ENCODE results near the gene ARID5A. TPM values are rescaled to one million over a fixed set of nuclear protein-coding genes. Genes with fewer than 3 reads are reported as not detected.
"Not testable (repeated sequence)": the region's sequence is repeated elsewhere in the genome, so short reads cannot be mapped to it uniquely, and the experiment has no call there.

ARID5A gene
- total RNA-seq, 1 experiment from 2014 or later: 3.3 TPM

DNA sequence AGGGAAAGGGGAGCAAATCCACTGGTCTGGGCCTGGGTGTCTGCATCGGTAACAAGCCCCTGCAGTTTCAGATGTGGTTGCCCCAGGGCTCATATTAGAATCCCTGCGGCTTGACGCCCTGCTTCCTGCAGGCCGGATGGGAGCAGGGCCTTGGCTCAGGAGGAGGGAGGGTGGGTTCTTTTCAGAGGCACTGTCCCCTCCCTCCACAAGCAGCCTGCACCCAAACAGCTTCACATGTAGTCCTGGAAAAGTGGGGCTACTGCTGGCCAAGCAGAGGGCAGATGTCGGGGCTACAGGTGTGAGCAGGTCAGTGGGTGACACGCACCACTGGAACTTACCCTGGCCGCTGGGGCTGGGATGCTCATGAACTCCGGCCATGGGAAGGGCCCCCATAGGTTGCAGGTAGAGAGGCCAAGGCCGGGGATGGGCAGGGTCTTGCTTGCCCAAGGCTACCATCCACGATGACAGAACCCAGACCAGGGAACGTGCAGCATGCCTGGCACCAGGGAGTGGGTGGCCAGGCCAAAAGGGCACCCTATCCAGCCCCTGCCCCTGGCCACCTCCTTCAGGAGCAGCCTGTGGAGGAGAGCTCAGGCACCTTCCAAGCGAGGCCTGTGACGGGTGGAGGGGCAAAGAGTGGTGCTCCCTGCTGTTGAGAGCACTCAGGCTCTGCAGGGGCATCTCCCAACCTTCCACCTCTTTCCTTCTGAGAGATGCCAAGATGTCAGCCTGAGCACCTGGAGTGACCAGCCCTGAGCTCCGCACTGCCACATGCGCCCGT, 16.8 kb downstream of the ARID5A start:
- no peaks in the 10 kb centered on the region for H3K36me3 ChIP-seq (ENCODE audit: control insufficient read depth, insufficient read depth, low read length)
- Mint-ChIP-seq H3K36me3 (ENCODE audit: insufficient read depth, unreplicated experiment) (peaks cover 14% of the 10 kb centered on the region), H3K27me3 (ENCODE audit: insufficient read depth, unreplicated experiment) (no peaks in the 10 kb centered on the region), H3K4me3 (ENCODE audit: unreplicated experiment) (no peak overlapping the region), H3K4me1 (ENCODE audit: low read depth, unreplicated experiment) (peaks cover 14% of the 10 kb centered on the region), H3K27ac (ENCODE audit: unreplicated experiment) (no peak overlapping the region), H3K9me3 (ENCODE audit: unreplicated experiment) (peaks cover 5% of the 10 kb centered on the region)
- BruUV-seq (replicated peaks): no TSS peak
- intact Hi-C loops (cut with micrococcal nuclease; ENCODE audit: unreplicated experiment): no loop called here
- ChIA-PET POLR2A (no interaction called here), CTCF (interaction anchor here (0.8 to 1.2 kb wide), 3 partner anchors 44 to 271 kb away, joined by 3 read pairs; no protein-coding TSS in a partner anchor)
- peaks cover 7% of the 10 kb centered on the region for H3K9me3 ChIP-seq
- H3K4me1 ChIP-seq: peaks cover 18% of the 10 kb centered on the region
- no peaks in the 10 kb centered on the region for H3K27me3 ChIP-seq (replicated peaks; ENCODE audit: control insufficient read depth, insufficient read depth, low read length)
- DNase-seq: peak in 1 of 2 experiments; percentile 33
- no peak overlapping the region for H3K4me3 ChIP-seq (ENCODE audit: low read depth, low read length)
- TF ChIP-seq, protein P1, sequence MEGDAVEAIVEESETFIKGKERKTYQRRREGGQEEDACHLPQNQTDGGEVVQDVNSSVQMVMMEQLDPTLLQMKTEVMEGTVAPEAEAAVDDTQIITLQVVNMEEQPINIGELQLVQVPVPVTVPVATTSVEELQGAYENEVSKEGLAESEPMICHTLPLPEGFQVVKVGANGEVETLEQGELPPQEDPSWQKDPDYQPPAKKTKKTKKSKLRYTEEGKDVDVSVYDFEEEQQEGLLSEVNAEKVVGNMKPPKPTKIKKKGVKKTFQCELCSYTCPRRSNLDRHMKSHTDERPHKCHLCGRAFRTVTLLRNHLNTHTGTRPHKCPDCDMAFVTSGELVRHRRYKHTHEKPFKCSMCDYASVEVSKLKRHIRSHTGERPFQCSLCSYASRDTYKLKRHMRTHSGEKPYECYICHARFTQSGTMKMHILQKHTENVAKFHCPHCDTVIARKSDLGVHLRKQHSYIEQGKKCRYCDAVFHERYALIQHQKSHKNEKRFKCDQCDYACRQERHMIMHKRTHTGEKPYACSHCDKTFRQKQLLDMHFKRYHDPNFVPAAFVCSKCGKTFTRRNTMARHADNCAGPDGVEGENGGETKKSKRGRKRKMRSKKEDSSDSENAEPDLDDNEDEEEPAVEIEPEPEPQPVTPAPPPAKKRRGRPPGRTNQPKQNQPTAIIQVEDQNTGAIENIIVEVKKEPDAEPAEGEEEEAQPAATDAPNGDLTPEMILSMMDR (IDR thresholded peaks at IDR 0.05; ENCODE audit: insufficient read depth in 1 of 2, low read depth in 1 of 2, low read length in 1 of 2, severe bottlenecking in 1 of 2, unreplicated experiment in 1 of 2): no peak

DNA sequence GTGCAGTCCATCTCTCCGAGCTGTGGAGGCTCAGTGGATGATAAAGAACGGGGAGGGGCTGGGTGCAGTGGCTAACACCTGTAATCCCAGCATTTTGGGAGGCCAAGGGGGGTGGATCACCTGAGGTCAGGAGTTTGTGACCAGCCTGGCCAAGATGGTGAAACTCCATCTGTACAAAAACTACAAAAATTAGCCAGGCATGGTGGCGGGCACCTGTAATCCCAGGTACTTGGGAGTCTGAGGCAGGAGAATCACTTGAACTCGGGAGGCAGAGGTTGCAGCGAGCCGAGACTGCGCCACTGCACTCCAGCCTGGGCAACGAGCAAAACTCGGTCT, 17.4 kb downstream of the ARID5A start:
- H3K4me3 ChIP-seq (ENCODE audit: low read depth, low read length); H3K36me3 ChIP-seq (ENCODE audit: control insufficient read depth, insufficient read depth, low read length); intact Hi-C loops (cut with micrococcal nuclease; ENCODE audit: unreplicated experiment); H3K27ac Mint-ChIP-seq (ENCODE audit: unreplicated experiment); H3K27me3 Mint-ChIP-seq (ENCODE audit: insufficient read depth, unreplicated experiment); H3K4me3 Mint-ChIP-seq (ENCODE audit: unreplicated experiment); DNase-seq; BruUV-seq (replicated peaks); H3K27me3 ChIP-seq (replicated peaks; ENCODE audit: control insufficient read depth, insufficient read depth, low read length); H3K9me3 Mint-ChIP-seq (ENCODE audit: unreplicated experiment); POLR2A ChIA-PET; H3K9me3 ChIP-seq: not testable (repeated sequence)
- CTCF ChIA-PET: interaction anchor here (0.6 to 1.2 kb wide), 13 partner anchors 9 to 345 kb away, joined by 3 to 8 read pairs (median 3); partner anchors contain the start of genes ANKRD39, ARID5A and STARD7
- H3K4me1 ChIP-seq: peaks cover 18% of the 10 kb centered on the region
- Mint-ChIP-seq H3K4me1 (ENCODE audit: low read depth, unreplicated experiment) (peaks cover 16% of the 10 kb centered on the region), H3K36me3 (ENCODE audit: insufficient read depth, unreplicated experiment) (peaks cover 17% of the 10 kb centered on the region)

DNA sequence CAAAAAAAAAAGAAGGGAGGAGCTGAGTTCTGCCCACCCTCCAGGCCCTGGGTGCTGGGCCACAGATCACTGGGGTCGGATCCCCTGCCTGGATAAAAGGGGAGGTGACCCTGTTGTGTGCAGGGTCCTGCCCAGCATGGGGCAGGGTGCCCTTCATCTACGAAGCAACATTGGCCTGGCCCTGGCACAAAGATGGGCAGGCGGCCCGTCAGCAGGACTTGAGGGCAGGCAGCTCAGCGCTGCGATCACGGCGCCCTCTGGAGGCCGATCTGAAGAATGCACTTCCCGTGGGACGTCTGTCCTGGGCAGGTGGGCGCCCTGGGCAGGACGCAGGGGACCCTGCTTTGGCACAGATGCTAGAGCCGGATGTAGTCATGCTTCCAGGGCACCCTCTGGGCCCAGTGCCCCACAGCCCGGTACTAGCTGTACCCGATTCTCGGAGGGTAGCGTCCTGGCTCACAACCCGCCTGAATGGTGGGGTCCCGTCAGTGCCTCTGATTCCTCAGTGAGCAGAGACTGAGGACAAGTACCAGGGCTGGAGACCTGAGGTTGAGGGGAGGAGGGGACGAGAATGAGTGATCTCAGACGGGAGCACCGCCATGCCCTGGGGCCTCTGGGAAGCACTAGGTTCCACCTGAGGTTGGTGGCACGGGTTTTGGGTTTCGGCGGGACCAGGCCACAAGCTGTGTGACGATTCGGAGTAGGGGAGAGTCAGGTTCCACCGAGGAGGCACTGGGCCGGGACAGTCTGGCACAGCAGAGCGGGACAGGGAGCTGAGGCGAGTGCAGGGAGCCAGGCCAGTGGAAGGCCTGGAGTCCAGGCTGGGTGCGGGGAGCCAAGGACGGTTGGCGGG, 18.0 kb downstream of the ARID5A start:
- Mint-ChIP-seq H3K27me3 (ENCODE audit: insufficient read depth, unreplicated experiment) (no peaks in the 10 kb centered on the region), H3K4me1 (ENCODE audit: low read depth, unreplicated experiment) (peaks cover 16% of the 10 kb centered on the region), H3K36me3 (ENCODE audit: insufficient read depth, unreplicated experiment) (peaks cover 17% of the 10 kb centered on the region), H3K9me3 (ENCODE audit: unreplicated experiment) (peaks cover 9% of the 10 kb centered on the region), H3K27ac (ENCODE audit: unreplicated experiment) (peak overlapping the region; percentile 48), H3K4me3 (ENCODE audit: unreplicated experiment) (peak overlapping the region; percentile 29)
- no TSS peak for BruUV-seq (replicated peaks)
- intact Hi-C loops (cut with micrococcal nuclease; ENCODE audit: unreplicated experiment): no loop called here
- Histone ChIP-seq H3K4me1 (peaks cover 18% of the 10 kb centered on the region), H3K9me3 (peaks cover 7% of the 10 kb centered on the region), H3K36me3 (ENCODE audit: control insufficient read depth, insufficient read depth, low read length) (no peaks in the 10 kb centered on the region), H3K27me3 (replicated peaks; ENCODE audit: control insufficient read depth, insufficient read depth, low read length) (no peaks in the 10 kb centered on the region), H3K4me3 (ENCODE audit: low read depth, low read length) (no peak overlapping the region)
- POLR2A ChIA-PET: no interaction called here
- peak; percentile 46 to 64 for DNase-seq
- CTCF ChIA-PET: interaction anchor here (0.6 to 1.2 kb wide), 14 partner anchors 10 to 346 kb away, joined by 3 to 8 read pairs (median 3); partner anchors contain the start of genes ANKRD39, ARID5A and STARD7
- TF ChIP-seq, protein P1 (IDR thresholded peaks at IDR 0.05; ENCODE audit: insufficient read depth in 1 of 2, low read depth in 1 of 2, low read length in 1 of 2, severe bottlenecking in 1 of 2, unreplicated experiment in 1 of 2): peak; percentile 79 to 88
